ENCODE data around the gene TIMM44.

Gene TIMM44

GRCh38 chr19:7980635-7981121, 37.2 kb upstream of the TIMM44 start:
- no peaks in the 10 kb centered on the region for H3K9me3 Mint-ChIP-seq
- DNase-seq (ENCODE audit: low spot score in 2 of 2) (no peak), ATAC-seq (ENCODE audit: low read depth) (no peak)
- H3K4me1 Mint-ChIP-seq, result no peaks in the 10 kb centered on the region
- H3K4me3 Mint-ChIP-seq, result no peak overlapping the region
- no peak overlapping the region for H3K27ac Mint-ChIP-seq
- H3K27me3 Mint-ChIP-seq, result no peaks in the 10 kb centered on the region
- peaks cover 10% of the 10 kb centered on the region for H3K36me3 Mint-ChIP-seq

- ATAC-seq (ENCODE audit: low read depth) (no peak), DNase-seq (ENCODE audit: low spot score in 2 of 2) (no peak)
- no peak overlapping the region for H3K27ac Mint-ChIP-seq
- no peak overlapping the region for H3K4me3 Mint-ChIP-seq
- H3K4me1 Mint-ChIP-seq, result no peaks in the 10 kb centered on the region
- no peaks in the 10 kb centered on the region for H3K9me3 Mint-ChIP-seq
- peaks cover 10% of the 10 kb centered on the region for H3K36me3 Mint-ChIP-seq
- no peaks in the 10 kb centered on the region for H3K27me3 Mint-ChIP-seq
Measured at GRCh38 chr19:7980168-7980567, 36.7 kb upstream of the TIMM44 start.

- ATAC-seq (ENCODE audit: low read depth) (no peak), DNase-seq (ENCODE audit: low spot score in 2 of 2) (no peak)
- Mint-ChIP-seq H3K27ac (no peak overlapping the region), H3K4me3 (no peak overlapping the region), H3K27me3 (no peaks in the 10 kb centered on the region), H3K4me1 (no peaks in the 10 kb centered on the region), H3K36me3 (peaks cover 9% of the 10 kb centered on the region), H3K9me3 (no peaks in the 10 kb centered on the region)
Measured at GRCh38 chr19:7979559-7979958, 36.1 kb upstream of the TIMM44 start.

DNA sequence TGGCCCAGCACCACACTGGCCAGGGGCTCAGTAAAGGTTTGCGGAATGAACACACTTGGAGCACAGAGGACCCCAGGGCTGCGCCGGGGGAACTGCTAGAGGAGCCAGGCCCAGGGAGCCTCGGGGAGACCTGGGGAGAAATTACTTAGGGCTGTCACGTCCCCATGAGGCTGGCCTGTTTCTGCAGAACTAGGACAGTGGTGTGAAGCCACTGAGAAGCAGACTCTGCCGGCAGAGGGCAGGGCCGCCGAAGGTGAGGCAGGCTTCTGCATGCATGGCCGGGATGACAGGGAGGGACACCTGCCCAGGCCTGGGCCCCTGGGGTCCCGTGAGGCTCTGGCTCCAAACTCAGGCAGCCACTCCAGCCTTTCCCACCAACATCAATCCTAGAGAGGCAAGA, 35.5 kb upstream of the TIMM44 start:
- H3K4me1 Mint-ChIP-seq, result no peaks in the 10 kb centered on the region
- ATAC-seq (ENCODE audit: low read depth) (no peak), DNase-seq (ENCODE audit: low spot score in 2 of 2) (no peak)
- no peak overlapping the region for H3K4me3 Mint-ChIP-seq
- H3K27ac Mint-ChIP-seq, result no peak overlapping the region
- no peaks in the 10 kb centered on the region for H3K27me3 Mint-ChIP-seq
- peaks cover 6% of the 10 kb centered on the region for H3K36me3 Mint-ChIP-seq
- no peaks in the 10 kb centered on the region for H3K9me3 Mint-ChIP-seq

GRCh38 chr19:7978179-7978825, 34.8 kb upstream of the TIMM44 start:
- H3K9me3 Mint-ChIP-seq, result no peaks in the 10 kb centered on the region
- DNase-seq (ENCODE audit: low spot score in 2 of 2) (no peak), ATAC-seq (ENCODE audit: low read depth) (no peak)
- H3K27ac Mint-ChIP-seq, result no peak overlapping the region
- H3K4me1 Mint-ChIP-seq, result no peaks in the 10 kb centered on the region
- no peaks in the 10 kb centered on the region for H3K27me3 Mint-ChIP-seq
- no peak overlapping the region for H3K4me3 Mint-ChIP-seq
- H3K36me3 Mint-ChIP-seq, result peaks cover 6% of the 10 kb centered on the region

- Mint-ChIP-seq H3K9me3 (no peaks in the 10 kb centered on the region), H3K36me3 (peaks cover 6% of the 10 kb centered on the region), H3K27ac (no peak overlapping the region), H3K27me3 (no peaks in the 10 kb centered on the region), H3K4me3 (no peak overlapping the region), H3K4me1 (no peaks in the 10 kb centered on the region)
- no peak for DNase-seq (ENCODE audit: low spot score in 2 of 2)
- no peak for ATAC-seq (ENCODE audit: low read depth)
Measured at GRCh38 chr19:7977723-7978040, 34.2 kb upstream of the TIMM44 start.

DNA sequence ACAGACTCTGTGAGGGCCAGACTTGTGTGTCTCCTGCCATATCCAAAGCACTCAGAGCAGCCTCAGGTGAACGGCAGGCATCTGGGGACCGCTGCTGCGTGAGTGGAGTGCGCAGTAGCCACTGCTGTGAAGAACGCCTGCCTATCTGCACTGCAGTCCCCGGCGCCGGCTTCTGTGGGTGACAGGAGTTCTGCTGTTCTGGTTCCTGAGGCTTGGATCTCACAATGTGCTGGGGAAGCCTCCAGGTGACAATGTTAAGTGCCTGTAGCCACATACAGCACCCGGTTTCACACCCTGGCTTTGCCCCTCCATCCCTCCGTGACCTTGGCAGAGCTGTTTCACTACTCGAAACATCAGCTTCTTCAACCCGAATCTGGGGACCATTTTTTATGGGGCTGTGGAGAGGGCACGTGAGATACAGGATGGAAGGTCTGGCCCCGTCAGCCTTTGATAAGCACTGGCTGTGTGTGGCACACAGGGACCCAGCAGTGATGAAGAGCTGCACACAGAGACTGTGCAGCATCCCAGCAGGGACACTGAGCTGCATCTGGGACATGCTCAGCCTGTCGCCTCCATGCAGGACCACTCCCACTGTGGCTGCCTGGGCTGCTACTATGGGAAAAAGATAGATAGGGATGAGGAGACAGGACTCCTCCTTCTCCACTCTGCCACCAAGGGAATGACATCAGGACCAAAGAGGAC, 33.7 kb upstream of the TIMM44 start:
- DNase-seq (ENCODE audit: low spot score in 2 of 2) (no peak), ATAC-seq (ENCODE audit: low read depth) (no peak)
- Mint-ChIP-seq H3K4me3 (no peak overlapping the region), H3K4me1 (no peaks in the 10 kb centered on the region), H3K27me3 (no peaks in the 10 kb centered on the region), H3K36me3 (peaks cover 6% of the 10 kb centered on the region), H3K27ac (no peak overlapping the region), H3K9me3 (no peaks in the 10 kb centered on the region)

DNA sequence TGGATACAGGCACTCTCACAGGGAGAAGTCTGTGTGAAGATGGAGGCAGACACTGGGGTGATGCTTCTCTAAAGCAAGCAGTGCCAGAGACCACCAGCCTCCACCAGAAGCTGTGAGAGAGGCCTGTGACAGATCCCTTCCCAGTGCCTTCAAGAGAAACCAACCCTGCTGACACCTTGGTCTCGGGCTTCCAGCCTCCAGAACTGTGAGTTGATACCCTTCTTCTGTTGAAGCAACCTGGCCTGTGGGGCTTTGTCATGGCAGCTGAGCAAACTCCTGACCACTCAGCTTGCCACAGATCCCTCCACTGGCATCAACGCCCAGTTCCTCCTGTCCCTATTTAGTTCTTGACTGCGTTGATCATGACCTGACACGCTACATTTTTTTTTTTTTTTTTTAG, 33.0 kb upstream of the TIMM44 start:
- peaks cover 6% of the 10 kb centered on the region for H3K36me3 Mint-ChIP-seq
- no peak for DNase-seq (ENCODE audit: low spot score in 2 of 2)
- H3K27ac Mint-ChIP-seq, result no peak overlapping the region
- H3K27me3 Mint-ChIP-seq, result no peaks in the 10 kb centered on the region
- ATAC-seq (ENCODE audit: low read depth), result no peak
- H3K9me3 Mint-ChIP-seq, result no peaks in the 10 kb centered on the region
- no peak overlapping the region for H3K4me3 Mint-ChIP-seq
- H3K4me1 Mint-ChIP-seq, result no peaks in the 10 kb centered on the region

DNA sequence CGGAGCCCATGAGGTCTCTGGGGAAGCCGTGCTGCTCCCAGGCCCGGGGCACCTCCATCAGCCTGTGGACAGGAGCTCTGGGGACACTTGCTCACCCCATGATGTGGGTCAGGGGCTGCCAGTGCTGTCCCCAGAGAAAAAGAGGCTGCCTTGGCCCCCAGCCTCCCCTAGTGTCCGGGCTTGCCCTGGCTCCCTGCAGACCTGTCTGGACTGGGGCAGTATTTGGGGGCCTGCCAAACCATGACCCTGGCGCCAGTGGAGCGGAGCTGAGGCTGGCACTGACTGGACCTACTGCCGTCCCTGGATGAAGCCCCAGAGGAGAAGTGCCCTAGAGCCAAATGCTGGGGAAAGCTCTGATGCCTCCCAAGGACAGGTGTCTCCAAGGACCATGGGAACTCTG, 31.6 kb upstream of the TIMM44 start:
- H3K36me3 Mint-ChIP-seq, result peaks cover 5% of the 10 kb centered on the region
- DNase-seq (ENCODE audit: low spot score in 2 of 2) (no peak), ATAC-seq (ENCODE audit: low read depth) (no peak)
- H3K9me3 Mint-ChIP-seq, result no peaks in the 10 kb centered on the region
- H3K4me1 Mint-ChIP-seq, result no peaks in the 10 kb centered on the region
- H3K27me3 Mint-ChIP-seq, result no peaks in the 10 kb centered on the region
- no peak overlapping the region for H3K27ac Mint-ChIP-seq
- H3K4me3 Mint-ChIP-seq, result no peak overlapping the region

DNA sequence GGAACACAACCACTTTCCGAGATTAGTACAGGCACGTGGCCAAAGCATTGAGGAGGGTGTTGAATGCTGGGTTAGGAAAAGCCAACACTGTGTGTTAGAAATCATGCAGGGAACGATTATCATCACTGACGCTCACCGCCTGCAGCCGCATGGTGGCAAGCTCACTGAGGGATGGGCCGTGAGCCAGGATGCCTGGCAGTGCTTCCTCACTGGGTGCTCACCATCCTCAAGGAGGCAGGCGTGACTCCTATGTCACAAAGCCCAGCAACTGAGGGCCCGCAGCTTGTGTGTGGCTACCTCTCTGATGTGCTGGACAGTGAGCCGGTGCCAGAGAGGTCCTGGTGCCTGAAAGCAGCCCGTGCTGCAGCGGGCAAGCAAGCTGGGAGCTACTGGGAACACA, 30.4 kb upstream of the TIMM44 start:
- H3K4me3 Mint-ChIP-seq, result no peak overlapping the region
- ATAC-seq (ENCODE audit: low read depth) (no peak), DNase-seq (ENCODE audit: low spot score in 2 of 2) (no peak)
- H3K9me3 Mint-ChIP-seq, result no peaks in the 10 kb centered on the region
- H3K36me3 Mint-ChIP-seq, result peaks cover 5% of the 10 kb centered on the region
- no peaks in the 10 kb centered on the region for H3K4me1 Mint-ChIP-seq
- H3K27me3 Mint-ChIP-seq, result no peaks in the 10 kb centered on the region
- no peak overlapping the region for H3K27ac Mint-ChIP-seq

DNA sequence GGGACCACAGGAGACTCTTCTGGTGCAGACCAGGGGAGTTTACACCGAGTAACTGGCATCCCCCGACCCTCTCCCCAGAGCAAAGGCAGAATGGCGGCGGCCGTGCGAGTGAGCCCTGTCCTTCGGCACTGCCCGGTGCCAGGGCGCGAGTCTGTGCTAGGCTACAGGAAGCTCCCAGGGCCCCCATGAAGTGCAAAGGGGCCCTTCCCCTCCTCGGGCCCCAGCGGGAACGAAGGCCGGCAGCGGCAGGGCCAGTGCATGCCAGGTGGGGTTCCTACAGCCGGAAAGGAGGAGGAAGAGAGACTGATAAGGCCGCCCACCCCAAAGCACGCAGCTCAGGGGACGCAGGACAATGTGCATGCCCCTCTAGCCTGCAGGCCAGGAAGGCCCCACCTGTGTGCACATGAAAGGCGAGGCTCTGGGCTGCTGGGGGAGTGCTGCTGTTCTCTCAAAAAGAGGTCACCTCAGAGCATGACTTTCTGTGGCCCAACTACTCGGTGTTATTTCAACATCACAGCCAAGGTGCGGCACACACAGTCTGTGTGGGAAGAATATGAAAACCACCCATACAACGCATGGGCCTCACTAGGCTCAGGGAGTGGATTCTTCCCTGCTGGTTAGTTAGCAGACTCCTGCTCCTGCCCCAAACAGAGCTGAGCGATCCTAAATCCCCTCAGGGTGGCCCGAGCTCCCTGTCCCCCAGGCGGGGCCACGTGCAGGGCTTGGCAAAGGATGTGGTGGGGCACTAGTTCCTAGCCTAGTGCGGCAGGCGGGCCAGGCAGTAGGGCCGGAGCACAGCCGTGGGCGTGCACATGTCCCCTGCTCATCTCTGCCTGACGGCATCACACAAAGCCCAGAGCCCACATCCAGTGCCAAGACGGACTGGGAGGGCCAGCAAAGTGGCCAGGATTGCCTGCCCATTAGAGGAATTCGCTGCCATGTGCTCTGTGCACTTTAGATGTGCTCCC, 28.4 kb upstream of the TIMM44 start:
- peaks cover 10% of the 10 kb centered on the region for H3K36me3 Mint-ChIP-seq
- H3K9me3 Mint-ChIP-seq, result no peaks in the 10 kb centered on the region
- no peak overlapping the region for H3K27ac Mint-ChIP-seq
- ATAC-seq (ENCODE audit: low read depth), result no peak
- no peak overlapping the region for H3K4me3 Mint-ChIP-seq
- no peaks in the 10 kb centered on the region for H3K27me3 Mint-ChIP-seq
- DNase-seq (ENCODE audit: low spot score in 2 of 2), result no peak
- H3K4me1 Mint-ChIP-seq, result no peaks in the 10 kb centered on the region

- Mint-ChIP-seq H3K36me3 (peaks cover 14% of the 10 kb centered on the region), H3K9me3 (no peaks in the 10 kb centered on the region)
Measured at GRCh38 chr19:7970716-7971448, 27.4 kb upstream of the TIMM44 start.

GRCh38 chr19:7969555-7969939, 26.1 kb upstream of the TIMM44 start:
- Mint-ChIP-seq H3K9me3 (no peaks in the 10 kb centered on the region), H3K36me3 (peaks cover 18% of the 10 kb centered on the region), H3K27ac (no peak overlapping the region), H3K4me3 (no peak overlapping the region), H3K4me1 (no peaks in the 10 kb centered on the region), H3K27me3 (no peaks in the 10 kb centered on the region)
- ATAC-seq (ENCODE audit: low read depth), result no peak
- no peak for DNase-seq (ENCODE audit: low spot score in 2 of 2)

More at GRCh38 chr19:7970716-7971448, 27.4 kb upstream of the TIMM44 start:
- no peak overlapping the region for H3K27ac Mint-ChIP-seq
- DNase-seq (ENCODE audit: low spot score in 2 of 2) (peak in 1 of 2 donors; percentile 25), ATAC-seq (ENCODE audit: low read depth) (peak; percentile 27)
- H3K4me3 Mint-ChIP-seq, result no peak overlapping the region
- no peaks in the 10 kb centered on the region for H3K4me1 Mint-ChIP-seq
- H3K27me3 Mint-ChIP-seq, result no peaks in the 10 kb centered on the region

All from memory B cell (primary cell).